CD4-positive, alpha-beta T cell treated with Interleukin-4 for 4 hours (primary cell): ENCODE results near the gene UBE3B.

Experiments
- DNase-seq: peaks from one replicate; pipeline ENCODE4 v3.0.0-alpha.2; 2020

The UBE3B gene

DNA sequence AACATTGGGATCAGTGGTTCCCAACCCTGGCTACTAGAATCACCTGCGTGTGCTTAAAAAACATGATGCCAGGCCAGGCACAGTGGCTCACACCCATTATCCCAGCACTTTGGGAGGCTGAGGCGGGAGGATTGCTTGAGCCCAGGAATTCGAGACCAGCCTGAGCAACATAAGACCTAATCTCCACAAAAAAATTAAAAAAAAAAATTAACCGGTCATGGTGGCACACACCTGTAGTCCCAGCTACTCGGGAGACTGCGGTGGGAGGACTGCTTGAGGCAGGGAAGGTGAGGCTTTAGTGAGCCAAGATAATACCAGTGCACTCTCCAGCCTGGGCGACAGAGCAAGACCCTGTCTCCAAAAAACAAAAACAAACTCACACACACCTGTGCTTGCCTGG, 2.3 kb upstream of the UBE3B start:
- DNase-seq, result no peak

DNA sequence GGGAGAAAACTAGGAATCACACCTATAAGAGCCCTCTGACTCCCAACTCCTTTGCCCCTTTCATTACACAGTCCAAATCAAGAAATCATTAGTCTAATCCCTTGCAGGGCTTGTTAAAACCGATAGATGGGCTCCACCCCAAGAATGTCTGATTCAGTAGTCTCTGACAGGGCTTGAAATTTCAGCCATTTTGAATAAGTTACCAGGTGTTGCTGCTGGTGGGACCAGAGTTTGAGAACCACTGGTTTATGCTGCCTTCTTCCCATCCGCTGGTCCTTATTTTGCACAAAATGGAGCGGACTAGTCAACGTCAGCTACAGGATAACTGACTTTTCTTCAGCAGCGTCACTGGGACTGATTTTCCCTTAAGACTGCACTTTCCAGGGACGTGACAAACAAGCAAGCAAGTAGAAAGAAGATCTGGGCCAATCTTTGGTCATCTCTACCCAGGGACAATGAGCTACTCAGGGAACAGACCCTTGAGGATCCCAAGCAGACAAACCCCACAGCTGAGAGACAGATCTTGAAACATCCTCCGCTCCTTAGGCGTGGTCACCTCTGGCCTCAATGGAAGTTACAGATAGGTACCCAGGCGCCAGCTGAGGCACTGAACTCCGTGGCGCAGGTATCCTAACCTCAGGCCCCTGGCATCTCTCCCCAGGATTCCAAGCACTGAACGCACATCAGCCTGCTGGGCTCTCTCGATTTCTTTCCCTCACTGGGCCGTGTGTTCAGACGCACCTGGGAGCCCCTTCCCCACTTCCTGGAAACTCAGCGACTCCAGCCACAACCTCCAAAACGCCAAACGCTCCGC, 1.2 kb upstream of the UBE3B start:
- no peak for DNase-seq

DNA sequence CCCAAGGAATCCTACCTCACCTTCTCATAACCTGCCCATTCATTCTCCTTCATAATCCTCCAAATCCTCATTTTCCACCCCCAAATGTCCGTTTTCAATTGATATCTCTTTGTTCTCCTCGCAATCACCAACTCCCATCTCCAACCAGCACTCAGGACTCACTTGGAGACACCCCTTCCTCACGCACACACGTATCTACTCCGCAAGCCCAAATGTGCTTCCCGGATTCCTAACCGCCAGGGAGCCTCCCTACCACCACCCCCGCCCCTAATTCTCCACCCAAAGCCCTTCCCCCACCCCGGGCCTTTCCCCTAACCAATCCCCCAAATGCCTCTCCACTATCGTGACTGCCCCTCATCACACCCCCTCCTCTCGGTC, 638 bp upstream of the UBE3B start:
- DNase-seq, result no peak

DNA sequence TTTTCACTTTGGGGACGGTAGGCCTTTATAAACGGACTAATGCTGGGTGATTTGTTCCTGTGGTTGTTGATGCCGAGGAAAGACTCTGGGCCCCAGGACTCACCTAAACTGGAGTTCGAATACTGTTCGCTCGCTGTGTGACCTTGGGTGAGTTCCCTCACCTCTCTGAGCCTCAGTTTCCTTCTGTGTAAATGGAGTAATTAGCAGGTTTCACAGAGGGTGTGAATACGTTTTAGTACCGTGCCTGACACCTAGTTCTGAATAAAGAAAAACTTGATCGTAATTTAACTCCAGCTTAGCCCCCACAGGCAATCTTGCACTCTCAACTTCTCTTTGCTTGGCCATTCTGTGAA, 505 bp downstream of the UBE3B start:
- DNase-seq, result no peak

DNA sequence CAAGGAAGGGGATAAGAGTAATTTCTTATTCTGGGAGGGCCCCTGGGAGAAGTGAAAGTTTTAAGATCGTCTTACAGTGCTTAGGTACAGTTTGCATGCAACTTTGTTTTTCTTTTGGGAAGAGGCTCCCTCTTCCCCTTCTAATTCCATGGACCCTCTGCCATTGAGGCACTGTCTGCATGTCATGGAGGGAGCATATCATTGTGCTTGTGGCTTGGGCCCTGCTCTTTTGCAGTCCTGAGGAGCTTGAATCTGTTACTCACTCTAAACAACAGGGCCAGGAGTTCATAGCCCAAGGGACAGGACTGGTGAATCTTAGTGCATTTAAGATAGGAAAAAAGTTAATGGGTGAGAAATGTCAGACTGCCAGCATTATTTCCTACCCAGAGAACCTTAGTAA, 2.3 kb downstream of the UBE3B start:
- no peak for DNase-seq

DNA sequence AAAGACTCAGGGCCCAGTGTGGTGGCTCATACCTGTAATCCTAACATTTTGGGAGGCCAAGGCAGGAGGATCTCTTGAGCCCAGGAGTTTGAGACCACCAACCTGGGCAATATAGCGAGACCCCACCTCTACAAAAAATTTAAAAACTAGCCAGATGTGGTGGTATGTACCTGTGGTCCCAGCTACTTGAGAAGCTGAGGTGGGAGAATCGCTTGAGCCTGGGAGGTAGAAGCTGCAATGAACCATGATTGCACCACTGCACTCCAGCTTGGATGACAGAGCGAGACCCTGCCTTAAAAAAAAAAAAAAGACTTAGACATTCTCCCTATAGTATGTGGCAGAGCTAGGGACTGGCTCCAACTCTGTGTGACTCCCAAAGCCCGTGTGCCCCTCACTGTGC, 2.9 kb downstream of the UBE3B start:
- no peak for DNase-seq

DNA sequence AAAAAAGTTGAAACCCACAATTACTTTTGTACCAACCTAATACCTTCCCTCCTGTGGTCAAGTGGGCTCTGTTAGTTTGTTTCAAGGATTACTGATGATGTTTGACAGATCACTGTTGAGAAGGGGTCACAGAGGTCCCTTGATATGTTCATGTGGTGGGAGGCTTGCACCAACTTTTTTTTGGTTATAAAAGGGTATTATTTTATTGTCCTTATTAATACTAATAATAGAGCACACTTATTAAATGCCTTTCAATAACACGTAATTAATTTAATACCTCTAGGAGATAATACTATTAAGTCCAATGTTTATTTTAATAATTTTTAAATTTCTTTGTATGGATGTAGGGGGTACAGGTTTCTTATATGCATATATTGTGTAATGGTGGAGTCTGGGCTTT, 4.4 kb downstream of the UBE3B start:
- no peak for DNase-seq

DNA sequence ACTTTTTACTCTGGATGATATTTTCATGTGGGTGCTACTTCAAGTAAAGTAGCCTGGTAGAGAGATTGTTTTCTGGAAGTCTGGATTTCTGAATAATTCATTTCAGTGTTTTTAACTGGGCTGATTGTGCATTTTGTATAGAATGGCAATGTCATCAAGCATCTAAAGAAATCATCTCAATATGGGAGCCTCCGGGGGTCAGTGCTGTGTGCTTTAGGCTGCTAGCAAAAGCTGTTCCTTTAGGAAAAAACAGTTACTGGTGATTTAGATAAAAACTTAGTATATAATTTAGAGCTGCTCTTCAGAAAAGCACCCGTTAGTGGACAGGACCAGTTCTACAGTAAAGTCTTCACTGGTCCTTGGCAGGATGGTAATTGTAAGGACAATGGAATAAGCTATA, 5.1 kb downstream of the UBE3B start:
- no peak for DNase-seq

DNA sequence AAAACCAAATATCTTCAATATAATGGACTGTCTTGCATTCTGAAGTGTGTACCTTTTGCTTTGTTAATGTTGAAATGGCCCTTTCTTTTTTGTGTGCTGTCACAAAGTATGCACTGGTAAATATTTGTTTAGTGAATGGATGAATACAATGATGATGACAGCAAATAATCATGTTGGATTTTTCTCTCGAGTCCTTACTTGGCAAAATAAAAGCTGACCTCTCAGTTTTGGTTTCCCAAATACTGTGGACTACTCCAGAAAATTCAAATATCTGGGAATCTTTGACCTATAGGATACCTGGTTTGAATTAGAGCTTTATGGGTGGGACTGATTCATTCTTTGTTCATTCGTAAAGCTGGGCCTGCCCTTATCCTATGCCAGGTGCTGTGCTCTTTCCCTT, 5.5 kb downstream of the UBE3B start:
- DNase-seq, result no peak

DNA sequence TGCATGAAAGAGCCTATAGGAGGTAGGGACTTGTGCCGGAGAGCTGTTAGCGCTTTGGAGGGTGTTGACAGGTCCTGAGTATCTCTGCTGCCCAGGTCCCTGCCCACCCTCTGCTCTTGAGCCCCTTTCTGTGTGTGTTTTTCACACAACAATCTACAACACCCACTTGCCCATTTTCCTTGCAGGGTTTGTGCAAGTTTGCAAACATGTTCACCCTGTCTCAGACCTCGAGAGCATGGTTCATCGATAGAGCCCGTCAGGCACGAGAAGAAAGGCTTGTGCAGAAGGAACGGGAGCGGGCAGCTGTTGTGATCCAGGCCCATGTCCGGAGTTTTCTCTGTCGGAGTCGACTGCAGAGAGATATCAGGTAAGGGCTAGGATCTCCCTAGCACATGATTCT, 5.9 kb downstream of the UBE3B start:
- DNase-seq, result no peak

DNA sequence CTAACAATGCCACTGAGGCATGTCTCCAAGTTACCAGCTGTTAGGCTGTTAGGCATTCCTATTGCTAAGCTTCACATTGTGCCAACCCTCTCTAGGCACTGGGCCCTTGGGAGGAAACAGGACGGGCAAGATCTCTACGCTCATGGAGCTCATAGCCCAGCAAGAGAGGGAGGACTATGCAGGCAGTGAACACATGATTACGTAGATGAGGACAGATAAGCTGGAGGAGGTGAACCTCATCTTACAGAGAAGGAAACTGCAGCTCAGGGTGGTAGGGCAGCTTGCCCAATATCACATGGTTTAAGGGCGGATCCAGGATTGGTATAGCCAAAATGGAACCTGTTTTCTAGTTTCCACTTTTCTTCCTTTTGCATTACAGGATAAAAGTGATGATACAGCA, 7.8 kb downstream of the UBE3B start:
- DNase-seq, result no peak

DNA sequence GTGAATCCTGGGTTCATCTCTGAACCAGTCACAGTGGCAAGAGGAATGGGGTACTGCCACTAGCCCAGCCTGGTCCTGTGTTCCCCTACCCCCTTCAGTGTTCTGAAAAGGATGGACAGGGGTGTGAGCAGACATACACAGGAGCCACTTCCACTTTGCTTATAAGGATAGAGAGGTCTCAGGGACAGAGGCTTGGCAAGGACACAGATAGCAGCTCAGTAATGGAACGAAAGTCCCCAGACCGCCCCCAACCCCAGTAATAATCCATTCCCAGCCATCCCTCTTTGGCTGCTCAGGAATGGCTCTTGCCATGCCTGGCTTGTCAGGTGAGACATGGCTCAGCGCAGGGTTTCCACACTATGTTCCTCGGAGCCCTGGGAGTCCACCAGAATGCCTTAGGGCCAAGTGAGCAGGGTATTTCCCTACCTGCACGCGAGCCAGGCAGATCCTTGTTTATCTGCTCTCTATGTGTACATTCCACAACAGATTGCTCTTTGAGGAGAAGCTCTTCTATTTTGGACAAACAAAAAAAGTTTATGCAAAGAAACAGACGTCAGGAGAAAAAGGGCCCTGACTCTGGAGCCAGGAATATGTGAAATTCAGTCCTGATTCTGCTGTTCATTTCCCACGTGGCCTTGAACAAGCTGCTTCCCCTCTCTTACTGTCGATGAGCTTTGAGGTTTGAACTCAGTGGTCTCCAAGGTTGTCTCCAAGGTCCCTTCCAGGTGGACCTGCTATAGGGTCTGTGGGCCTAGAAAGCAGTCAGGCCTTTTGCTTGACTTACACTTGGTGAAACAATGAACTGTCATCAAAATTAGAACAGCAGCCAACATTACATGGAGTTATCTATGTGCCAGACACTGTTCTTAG, 10.0 kb downstream of the UBE3B start:
- no peak for DNase-seq

DNA sequence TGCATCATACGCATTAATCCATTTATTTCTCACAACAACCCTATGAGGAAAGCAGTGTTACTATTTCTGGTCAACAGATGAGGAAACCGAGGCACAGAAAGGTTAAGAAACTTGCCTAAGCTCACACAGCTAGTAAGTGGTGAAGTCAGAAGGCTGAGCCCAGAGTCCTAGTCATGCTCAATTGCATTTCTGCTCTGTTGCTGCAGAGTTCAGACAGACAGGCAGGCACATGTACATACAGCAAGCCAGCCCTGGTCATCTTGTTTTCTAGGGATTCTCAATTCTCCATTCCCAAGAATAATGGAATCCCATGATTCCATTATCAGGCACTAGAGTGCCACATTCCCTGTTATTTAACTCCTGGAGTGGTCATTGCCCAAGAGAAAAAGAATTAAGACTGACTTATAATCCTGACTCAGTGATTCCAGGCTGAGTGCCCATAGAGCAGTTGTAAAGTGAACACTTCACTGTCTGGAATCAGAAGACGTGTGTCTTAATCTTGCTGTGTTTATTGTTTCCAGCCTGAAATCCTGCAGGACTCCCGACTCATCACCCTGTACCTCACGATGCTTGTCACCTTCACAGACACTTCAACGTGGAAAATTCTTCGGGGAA, 10.7 kb downstream of the UBE3B start:
- no peak for DNase-seq

DNA sequence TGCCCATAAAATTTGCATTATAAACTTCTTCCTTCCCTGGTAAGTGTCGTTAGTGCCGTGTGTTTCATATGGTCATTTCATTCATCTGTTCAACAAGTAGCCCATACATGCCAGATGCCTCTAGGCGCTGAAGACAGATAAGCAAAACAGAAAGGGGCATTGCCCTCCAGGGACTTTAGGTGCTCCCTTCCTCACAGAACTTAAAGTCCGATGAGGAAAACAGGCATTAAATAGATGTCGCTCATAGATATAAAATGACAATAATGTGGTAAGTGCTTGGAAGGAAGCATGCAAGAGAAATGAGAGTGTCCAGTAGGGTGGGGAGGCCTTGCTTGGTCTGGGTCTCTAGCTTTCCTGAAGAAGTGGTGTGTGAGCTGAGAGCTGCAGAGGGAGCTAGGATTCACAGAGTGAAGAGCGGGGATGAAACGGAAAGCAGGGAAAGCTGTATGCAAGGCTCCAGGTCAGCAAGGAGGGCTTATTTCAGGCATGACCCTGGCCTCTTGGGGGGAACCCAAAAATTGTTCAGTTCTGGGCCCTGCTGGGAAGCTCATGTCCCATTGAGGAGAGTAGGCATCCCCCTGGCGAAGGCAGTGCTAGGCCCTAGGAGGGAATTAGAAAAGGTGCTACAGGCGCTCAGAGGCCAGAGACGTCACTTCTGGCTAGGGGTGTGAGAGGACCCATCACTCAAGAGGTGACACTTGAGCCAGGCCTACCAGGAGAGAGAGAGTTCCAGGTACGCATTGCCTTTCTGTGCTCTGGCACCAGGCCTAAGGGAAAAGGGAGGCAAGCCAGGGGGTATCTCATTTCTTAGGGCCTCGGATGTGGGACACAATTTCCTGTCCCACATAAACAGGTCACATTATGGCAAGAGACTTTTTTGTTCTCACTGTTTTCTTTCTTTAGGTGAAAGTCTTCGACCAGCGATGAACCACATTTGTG, 11.9 kb downstream of the UBE3B start:
- no peak for DNase-seq

DNA sequence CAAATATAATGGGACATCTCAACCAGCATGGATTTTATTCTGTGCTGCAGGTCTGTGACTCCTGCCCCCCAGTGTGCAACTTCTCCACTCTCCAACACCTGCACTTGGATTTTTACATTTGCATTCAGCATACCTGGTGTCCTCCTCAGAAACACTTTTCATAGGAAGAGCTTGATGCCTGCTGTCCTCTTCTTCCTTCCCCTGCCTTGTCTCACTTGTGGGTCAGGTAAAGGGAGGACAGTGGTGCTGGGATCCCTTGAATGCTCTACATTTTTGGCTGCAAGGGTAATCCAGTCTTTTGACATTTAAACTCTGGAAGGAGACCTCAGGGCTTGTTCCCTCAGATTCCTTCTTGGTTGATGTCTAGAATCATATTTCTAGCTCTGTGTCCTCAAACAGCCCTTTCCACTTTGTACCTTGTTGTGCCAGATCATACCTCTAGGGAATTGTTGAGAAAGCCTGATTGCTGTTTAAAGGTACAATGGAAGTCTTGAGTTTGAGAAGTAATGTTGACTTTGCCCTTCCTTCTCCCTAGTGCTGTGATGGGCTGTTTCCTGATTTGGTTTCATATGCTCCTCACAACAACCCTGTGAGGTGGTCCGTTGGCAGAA, 12.6 kb downstream of the UBE3B start:
- DNase-seq, result no peak

DNA sequence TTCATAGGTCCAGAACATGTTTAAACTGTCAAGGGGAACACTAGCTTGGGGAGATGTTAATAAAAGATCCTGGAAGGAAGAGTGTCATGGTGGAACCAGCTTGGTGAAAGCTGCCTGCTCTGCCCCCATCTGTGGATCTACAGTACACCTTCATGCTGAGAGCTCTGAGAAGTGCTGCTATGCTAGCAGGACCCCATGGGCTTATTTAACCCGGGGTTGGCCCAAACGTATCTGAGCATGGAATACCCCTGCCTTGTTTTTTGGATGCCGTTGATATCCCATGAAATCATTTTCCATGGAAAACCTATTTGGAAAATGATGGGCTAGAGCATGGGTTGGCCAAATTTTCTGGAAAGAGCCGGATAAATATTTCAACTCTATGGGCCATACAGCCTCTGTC, 14.2 kb downstream of the UBE3B start:
- no peak for DNase-seq

DNA sequence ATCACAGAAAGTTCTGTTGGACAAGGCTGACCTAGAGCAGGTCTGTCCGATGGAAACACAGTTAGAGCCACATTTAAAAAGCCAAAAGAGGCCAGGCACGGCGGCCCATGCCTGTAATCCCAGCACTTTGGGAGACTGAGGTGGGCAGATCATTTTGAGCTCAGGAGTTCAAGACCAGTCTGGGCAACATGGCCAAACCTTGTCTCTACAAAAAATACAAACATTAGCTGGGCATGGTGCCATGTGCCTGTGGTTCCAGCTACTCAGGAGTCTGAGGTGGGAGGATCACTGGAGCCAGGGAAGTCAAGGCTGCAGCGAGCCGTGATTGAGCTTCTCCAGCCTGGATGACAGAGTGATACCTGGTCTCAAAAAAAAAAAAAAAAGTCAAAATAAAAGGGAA, 14.9 kb downstream of the UBE3B start:
- DNase-seq, result no peak

DNA sequence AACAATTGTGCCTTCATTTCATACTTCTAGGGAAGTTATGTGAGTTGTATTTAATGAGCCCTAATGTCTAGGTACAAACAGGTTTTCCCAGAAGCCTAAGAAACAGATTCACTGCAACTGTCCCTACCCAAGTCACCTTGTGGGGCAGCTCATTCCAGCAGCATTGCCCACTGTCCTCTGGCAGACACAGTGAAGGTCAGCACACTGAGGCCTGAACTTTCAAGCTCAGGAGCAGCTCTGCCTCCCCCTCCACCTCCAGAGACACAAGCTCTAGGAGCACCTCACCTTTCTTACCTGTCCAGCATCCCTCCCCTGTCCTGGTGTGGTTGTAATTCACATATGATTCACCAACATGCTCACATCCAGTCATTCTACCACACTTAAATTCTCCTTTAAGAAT, 15.7 kb downstream of the UBE3B start:
- no peak for DNase-seq

DNA sequence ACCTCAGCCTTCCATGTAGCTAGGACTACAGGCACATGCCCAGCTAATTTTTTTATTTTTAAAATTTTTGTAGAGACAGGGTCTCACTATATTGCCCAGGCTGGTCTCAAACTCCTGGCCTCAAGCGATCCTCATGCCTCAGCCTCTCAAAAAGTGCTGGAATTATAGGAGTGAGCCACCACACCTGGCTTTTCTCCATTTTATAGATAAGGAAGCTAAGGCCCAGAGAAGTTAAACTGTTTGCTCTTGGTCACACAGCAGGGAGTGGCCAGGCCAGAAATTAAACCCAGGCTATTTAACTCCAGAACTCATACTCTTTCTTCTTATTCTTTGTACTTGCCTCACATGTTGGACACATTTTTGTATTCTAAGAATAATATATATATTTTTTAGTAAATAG, 16.5 kb downstream of the UBE3B start:
- no peak for DNase-seq

DNA sequence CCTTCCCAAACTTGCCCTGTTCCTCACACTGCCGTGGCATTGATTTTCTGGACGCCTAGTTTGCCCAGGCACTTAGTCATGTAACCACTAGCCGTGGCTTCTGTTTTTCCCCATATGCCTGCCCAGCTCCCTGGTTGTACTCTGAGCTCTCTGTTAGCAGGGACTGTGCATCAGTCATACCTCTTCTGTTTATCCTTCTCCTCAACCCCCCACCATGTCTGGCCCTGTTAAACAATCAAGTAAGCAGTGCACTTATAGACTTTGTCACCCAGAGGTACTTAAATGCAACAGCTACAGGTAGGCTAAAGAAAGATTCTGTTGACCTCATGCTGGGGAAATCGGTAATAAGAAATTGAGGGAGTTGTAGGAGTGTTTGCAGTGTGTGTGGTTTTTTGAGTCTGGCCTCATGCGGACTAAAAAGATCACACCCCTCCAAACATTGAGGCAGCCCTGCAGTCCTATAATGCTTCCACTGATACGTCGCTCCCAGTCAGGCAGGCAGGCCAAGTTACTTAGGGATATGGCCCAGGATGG, 17.0 kb downstream of the UBE3B start:
- DNase-seq, result no peak

DNA sequence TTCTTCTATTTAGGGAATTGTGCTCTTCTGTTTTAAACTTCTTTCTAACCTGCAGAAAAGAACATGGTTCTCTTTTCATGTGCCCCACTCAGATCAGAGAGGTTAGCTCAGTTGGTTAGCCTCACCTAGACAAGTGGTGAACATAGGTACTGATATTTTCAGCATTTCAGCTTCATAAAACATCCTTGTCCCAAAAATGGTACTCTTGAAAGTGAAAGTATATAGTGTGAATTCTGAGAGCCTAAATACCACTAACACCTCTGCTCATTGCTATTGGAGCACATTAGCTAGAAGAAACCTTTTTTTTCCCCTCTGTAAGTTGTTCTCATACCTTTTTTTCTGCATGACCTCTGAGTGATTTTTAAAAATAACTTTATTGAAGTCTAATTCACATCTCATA, 17.6 kb downstream of the UBE3B start:
- no peak for DNase-seq

DNA sequence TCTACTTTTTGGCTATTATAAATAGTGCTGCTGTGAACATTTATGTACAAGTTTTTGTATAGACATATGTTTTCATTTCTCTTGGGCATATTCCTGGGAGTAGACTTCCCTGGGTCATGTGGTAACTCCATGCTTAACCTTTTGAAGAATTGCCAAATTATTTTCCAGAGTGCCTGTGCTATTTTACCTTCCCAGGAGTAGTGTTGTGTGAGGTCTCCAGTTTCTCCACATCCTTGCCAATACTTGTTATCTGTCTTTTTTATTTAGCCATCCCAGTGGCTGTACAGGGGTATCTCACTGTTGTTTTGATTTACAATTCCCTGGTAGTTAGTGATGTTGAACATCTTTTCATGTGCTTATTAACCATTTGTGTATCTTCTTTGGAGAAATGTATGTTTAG, 18.9 kb downstream of the UBE3B start:
- no peak for DNase-seq
